GM10248 (cell line): Measurements from ENCODE around the gene DNAJA3.

Experiments
- CTCF ChIA-PET: fragments of 300-600 bp; sonication (Branson Sonifier 250); formaldehyde crosslinking; extraction: SDS; loops from one replicate; lab custom pipeline; 2021; ENCODE audit warnings: antibody characterized with exemption; lab: Yijun Ruan, JAX
- POLR2A ChIA-PET: fragments of 350-650 bp; sonication (Branson Sonifier 250); formaldehyde crosslinking; extraction: SDS; loops from one replicate; lab custom pipeline; 2020; ENCODE audit warnings: antibody characterized with exemption; lab: Yijun Ruan, JAX
- DNase-seq: peaks from one replicate; pipeline ENCODE4 v3.0.0; 2012; ENCODE audit errors: extremely low spot score
- TF ChIP-seq, protein P1 (sequence below): IDR thresholded peaks from 2 replicates; pipeline ENCODE4 v1.5.1; 2012; ENCODE audit warnings: mild to moderate bottlenecking, low read depth; ENCODE audit errors: extremely low read depth, missing control alignments, control extremely low read depth

Gene DNAJA3

DNA sequence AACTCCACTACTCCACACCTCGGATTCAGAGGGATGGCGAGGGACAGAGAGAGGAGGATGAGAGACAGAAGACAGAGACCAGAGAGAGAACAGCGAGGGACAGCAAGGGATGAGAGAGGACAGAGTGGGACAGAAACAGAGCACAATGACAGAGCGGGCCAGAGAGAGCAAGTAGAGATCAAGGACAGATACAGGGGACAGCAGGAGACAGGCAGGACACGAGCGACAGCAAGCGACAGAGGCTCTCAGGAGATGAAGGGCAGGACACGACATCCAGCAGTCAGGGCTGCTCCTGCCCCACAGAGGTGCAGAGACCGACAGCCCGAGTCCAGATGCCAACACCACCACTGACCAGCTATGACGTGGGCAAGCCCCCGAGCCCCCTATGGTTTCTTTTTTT, 24.2 kb upstream of the DNAJA3 start:
- DNase-seq, result no peak
- CTCF ChIA-PET, result interaction anchor here (0.8 to 7.4 kb wide), 20 partner anchors 8 to 431 kb away, joined by 3 to 100 read pairs (median 8); partner anchors contain the start of genes CORO7, DNAAF8 and PAM16
- TF ChIP-seq, protein P1, sequence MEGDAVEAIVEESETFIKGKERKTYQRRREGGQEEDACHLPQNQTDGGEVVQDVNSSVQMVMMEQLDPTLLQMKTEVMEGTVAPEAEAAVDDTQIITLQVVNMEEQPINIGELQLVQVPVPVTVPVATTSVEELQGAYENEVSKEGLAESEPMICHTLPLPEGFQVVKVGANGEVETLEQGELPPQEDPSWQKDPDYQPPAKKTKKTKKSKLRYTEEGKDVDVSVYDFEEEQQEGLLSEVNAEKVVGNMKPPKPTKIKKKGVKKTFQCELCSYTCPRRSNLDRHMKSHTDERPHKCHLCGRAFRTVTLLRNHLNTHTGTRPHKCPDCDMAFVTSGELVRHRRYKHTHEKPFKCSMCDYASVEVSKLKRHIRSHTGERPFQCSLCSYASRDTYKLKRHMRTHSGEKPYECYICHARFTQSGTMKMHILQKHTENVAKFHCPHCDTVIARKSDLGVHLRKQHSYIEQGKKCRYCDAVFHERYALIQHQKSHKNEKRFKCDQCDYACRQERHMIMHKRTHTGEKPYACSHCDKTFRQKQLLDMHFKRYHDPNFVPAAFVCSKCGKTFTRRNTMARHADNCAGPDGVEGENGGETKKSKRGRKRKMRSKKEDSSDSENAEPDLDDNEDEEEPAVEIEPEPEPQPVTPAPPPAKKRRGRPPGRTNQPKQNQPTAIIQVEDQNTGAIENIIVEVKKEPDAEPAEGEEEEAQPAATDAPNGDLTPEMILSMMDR, result no peak
- POLR2A ChIA-PET, result no interaction called here

DNA sequence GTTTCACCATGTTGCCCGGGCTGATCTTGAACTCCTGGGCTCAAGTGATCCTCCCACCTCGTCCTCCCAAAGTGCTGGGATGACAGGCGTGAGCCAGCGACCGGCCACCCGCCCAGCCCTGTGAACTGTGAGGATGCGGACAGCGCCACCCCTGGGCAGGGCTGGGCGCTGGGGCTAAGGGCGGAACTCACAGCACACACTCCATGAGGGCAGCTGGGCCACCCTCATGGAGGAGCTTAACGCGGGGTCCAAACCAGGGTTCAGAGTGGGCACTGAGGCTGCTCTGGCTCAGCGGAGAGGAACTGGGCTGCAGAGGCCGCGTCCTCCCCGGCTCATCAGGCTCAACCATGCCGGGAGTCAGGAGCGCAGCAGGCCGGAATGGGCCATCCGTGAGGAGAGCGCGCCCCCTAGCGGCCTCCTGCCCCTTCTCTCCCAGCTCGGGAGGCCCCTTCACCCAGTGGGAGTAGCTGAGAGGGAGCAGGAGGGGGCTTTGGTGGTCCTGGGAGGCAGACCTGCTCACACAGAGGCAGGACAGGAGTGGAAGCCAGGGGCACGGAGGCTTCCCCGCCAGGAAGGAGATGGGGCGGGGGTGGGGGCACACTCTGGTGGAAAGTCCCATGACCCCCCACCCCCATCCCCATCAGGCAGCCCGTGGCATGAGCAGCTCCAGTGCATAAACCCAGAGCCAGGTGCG, 23.1 kb upstream of the DNAJA3 start:
- TF ChIP-seq, protein P1, result peak; percentile 97
- POLR2A ChIA-PET, result no interaction called here
- CTCF ChIA-PET, result interaction anchor here (0.7 to 7.4 kb wide), 41 partner anchors 7 to 432 kb away, joined by 3 to 100 read pairs (median 5); partner anchors contain the start of genes CORO7, DNAAF8, MGRN1 and PAM16
- DNase-seq, result peak; percentile 90

DNA sequence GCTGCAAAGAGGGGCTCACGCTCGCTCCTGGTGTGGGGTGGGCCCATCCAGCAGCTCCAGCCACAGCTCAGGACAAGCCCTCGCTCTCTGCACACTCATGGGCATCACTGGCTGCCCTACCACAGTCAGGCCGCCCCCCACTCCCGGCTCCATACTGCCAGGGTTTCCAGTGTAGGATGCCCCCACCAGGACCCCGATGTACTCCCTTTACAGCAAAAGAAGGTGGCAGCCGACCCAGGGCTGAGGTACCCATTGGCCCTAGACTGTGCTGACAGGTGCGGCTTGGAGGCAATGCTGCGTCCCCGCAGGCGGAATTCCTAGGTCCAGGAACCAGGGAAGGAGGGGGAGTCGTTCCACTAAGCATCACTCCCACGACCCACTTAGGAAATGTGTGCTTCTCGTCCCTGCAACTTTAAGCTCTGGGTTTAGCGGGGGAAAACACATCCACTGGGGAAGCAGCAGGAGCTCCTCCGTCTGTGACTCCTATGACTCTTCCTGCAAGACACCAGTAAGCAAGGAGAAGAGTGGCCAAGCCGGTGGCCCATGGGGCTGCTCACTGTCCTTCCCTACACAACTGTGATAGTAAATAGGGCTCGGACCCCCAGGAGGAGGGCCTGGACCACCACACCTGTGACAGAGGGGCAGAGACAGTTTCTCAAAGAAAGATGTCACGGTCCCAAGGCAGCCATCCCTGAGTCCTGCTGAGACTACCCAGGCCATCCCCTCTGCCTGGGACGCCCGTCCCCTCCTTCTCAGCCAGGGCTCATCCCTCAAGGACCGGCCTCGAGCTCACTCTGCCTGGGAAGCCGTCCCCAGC, 22.3 kb upstream of the DNAJA3 start:
- TF ChIP-seq, protein P1, result no peak
- DNase-seq, result no peak
- ChIA-PET POLR2A (no interaction called here), CTCF (interaction anchor here (0.7 to 7.4 kb wide), 42 partner anchors 8 to 433 kb away, joined by 3 to 100 read pairs (median 6); partner anchors contain the start of genes CORO7, DNAAF8, MGRN1 and PAM16)

DNA sequence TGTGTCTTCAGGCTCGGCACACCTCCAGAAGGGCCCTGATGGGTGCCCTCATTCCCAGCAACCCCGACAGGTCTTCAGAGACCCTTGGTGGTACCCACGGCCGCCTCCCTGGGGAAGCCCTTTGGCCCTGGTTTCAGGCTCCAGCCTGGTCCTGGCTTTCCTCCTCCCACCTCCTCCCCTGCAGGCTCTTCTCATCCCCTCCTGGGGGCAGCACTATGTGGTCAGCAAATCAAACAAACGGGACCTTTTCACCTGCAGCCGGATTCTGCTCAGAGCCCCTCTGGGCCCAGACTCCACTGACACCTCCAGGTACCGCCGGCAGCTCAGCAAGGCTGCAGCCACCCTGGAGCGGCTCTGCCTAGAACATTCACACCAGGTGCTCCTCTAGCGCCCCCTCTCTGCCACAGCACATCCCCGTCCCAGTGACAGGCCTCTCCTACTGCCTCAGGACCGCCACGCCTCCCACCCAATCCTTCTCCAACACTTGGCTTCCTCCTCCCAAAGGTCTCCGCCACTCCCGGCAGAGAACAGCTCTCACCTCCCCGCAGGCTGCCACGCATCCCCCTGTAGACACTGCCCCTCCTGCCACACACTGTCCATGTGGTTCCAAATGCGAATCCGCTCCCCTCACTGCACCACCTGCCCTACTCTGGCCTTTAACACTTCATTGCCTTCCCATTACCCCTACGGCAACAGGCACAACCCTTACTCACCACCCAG, 21.3 kb upstream of the DNAJA3 start:
- ChIA-PET POLR2A (interaction anchor here (0.5 to 1.3 kb wide), 2 partner anchors 11 to 24 kb away, joined by 3 to 6 read pairs; no protein-coding TSS in a partner anchor), CTCF (interaction anchor here (0.8 to 7.4 kb wide), 14 partner anchors 8 to 150 kb away, joined by 3 to 100 read pairs (median 15); partner anchors contain the start of genes CORO7, PAM16 and VASN)
- DNase-seq, result no peak
- TF ChIP-seq, protein P1, result peak; percentile 41

DNA sequence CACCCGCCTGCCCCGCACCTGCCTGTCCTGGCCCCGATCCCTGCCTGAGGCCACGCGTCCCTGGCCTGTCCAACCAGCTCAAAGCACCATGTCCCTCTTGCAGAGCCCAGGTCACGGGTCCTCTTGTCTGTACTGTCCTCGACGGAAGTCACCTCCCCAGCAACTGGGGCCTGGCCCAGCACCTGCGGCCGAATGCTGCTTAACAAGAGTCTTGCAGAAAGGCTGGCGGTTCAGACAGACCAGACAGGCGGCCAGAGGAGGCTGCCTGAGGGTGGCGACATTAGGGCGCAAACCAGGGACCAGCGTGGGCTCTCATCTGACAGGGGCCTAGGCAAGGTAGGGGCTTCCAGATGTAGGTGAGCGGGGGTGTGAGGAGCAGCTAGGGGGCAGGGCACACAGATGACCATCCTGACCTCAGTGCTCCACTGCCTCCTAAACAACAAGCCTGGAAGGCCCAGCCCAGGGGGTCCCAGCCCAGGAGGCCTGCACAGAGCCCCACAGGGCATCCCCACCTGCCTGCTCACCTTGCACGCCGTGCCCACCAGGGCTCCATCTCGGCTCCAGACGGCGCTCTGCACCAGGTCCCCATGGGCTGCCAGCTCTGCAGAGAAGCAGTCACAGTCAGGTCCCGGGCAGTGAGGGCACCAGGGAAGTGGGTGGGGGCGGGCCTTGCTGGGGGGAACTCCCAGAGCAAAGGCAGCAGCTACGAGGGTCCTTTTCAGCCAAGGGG, 20.5 kb upstream of the DNAJA3 start:
- POLR2A ChIA-PET, result interaction anchor here (0.5 to 1.3 kb wide), 3 partner anchors 11 to 511 kb away, joined by 3 to 6 read pairs (median 3); no protein-coding TSS in a partner anchor
- no peak for DNase-seq

More for the DNA sequence above, 20.5 kb upstream of the DNAJA3 start:
- CTCF ChIA-PET, result interaction anchor here (2.9 to 7.4 kb wide), 5 partner anchors 12 to 45 kb away, joined by 16 to 100 read pairs (median 64); partner anchors contain the start of genes CORO7 and VASN
- TF ChIP-seq, protein P1, result no peak
